Activated CD4-positive, CD25-positive, alpha-beta regulatory T cell treated with anti-CD3 and anti-CD28 coated beads, Interleukin-2, amount 50 U/mL, for 24 hours (primary cell): Measurements from ENCODE around the gene ABR.
"Not testable (repeated sequence)": the region's sequence is repeated elsewhere in the genome, so short reads cannot be mapped to it uniquely, and the experiment has no call there.

Experiments used
- ATAC-seq, 2 donors: fragments of 150-1000 bp; cut with Tn5 transposase; one replicate each; pipeline ENCODE4 v1.10.0; 2021; ENCODE audit warnings: mild to moderate bottlenecking in 1 of 2, moderate library complexity in 1 of 2

The ABR gene

DNA sequence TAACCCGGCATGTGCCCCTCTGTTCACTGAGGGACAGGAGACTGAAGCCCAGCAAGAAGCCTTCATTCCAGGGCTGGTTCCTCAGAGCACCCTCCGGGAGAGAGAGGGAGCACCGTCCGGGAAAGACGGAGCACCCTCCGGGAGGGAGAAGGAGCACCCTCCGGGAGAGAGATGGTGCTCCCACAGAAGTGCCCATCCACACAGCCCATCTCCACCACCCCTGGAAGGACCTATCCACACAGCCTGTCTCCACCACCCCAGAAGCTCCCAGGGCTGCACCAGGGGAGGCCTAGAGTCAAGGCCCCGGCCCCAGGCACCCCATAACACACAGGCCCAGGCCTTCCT, 88.6 kb downstream of the ABR start:
- no peak for ATAC-seq

DNA sequence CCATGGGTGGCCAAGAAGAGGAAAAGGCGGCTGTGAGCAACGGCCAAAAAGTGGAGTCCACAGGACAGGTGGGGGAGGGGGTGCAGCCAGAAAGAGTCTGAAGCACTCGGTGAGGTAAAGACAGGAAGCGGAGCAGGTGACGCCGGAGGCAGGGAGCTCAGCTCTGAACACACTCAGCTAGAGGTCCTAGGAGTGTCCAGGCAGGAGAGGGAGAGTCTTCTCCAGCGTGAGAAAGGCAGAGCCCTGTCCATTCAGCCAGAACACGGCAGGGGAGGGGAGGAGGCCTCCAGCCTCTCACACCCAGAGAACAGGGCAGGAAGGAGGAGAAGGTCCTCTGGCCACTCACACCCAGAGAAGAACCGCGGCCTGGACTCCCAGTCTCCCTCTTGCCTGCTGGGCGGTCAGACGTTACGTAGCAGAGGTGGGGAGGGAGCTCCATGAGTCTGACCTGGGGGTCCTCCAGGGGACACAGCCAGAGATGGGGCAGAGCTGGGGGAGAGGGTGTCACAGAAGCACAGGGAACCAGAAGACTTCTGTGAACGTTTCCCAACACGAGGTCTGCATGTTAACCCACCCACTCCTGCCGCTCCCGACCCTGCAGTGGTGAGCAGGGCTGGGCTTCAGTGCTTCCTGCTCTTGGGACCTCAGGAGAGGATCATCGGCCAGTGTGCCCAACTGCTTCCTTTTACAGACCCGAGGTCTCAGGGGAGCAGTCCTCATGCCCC, 89.2 kb downstream of the ABR start:
- no peak for ATAC-seq

GRCh38 chr17:1089915-1090314, 89.9 kb downstream of the ABR start:
- no peak for ATAC-seq

DNA sequence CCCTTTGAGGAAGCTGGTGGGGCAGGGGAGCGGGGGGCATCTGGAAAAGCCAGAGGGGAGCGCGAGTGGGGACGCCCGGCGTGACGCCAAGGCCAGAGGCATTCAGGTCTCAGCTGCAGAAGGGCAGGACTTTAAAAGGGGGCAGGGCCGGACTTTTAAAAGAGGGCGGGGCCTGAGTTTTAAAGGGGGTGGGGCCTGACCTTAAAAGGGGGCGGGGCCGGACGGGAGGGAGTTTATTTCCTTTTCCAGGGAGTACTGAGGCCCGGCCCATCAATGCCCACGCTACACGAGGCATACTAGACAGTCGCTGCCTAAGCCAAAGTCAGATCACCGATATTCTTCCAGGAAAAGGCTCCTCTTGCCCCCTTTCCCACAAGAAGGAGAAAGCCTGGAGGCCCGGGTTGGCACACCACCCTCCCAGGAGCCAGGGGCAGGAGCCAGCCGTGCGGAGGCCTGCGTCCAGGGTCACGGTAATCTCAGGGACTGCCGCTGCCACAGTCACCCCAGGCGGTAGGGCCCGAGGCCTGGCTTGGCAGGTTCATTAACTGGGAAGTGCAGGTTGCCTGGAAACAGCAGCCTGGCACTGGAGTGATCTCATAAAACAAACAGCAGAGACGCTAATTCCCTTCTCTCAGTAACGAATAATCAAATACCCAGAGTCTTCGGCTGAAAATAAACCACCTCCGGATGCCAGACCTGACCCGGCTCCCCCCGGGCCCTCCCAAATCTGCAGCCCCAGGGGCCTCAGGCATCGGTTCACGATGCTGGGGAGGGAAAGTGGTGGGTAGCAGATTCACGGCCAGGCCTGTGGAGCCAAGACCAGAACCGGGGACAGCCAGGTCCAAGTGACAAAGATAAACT, 92.2 kb downstream of the ABR start:
- ATAC-seq: no peak

- ATAC-seq: no peak
Observed at GRCh38 chr17:1083451-1084187, 96.2 kb downstream of the ABR start.

DNA sequence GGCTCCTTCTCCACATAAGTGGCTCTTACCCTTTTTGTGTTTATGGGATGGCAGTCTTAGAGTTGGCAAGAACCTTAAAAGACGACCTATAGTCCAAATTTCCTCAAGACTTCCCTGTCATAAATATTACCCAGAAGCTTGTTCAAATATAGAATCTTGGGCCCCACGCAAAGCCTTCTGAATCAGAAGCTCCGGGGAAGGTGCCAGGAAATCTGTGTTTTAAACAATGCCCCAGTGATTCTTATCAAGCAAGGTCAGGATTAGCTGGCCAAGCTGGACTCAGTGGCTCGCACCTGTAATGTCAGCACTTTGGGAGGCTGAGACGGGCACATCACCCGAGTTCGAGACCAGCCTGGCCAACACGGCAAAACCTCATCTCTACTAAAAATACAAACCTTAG, 97.2 kb downstream of the ABR start:
- no peak for ATAC-seq

DNA sequence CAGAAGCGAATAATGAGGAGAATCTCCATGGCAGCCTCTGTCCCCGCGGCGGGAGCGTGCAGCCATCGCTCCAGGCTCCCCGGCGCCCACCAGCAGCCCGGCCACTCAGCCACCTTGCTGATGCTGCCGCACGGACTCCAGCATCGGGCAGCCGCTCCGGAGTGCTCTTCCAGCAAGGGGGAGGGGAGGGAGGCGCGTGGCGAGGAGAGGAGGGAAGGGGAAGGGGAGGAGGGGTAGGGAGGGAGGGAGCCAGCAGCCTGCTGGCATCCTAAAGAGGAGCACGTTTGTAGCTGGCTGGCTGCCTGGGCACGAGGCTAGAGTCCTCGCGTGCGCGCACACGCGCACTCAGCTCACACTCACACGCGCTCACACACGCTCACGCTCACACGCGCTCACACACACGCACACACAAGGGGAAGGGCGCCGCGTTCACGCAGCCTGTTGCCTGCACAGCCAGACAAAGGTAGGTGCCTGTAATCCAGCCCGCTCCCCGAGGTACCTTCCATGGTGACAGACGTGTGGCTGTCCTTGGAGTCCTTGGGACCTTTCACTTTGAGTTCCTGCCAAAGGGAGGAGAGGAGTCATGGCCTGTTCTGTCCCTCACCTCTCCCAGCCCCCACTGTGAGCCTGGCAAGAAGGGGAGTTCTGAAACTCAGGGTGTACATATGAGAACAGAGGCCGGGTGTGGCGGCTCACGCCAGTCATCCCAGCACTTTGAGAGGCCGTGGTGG, 100.8 kb downstream of the ABR start:
- ATAC-seq: no peak

- no peak for ATAC-seq
Observed at GRCh38 chr17:1077986-1078711, 101.6 kb downstream of the ABR start.

GRCh38 chr17:1077581-1077985, 102.2 kb downstream of the ABR start:
- ATAC-seq: no peak

DNA sequence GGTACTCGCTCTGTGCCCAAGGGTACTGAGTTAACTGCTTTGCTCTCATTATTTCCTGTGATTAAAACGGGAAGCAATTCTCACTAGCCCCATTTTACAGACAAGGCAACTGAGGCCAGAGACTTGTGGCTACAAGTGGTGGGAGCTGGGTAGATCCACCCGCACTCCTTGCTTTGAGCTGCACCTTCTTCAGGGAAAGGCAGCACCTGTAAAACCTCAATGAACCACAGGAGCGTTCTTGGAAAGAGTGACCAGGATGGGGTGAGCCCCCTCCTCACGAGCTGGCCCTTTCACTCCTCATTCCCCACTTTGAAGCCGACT, 102.8 kb downstream of the ABR start:
- ATAC-seq: no peak

DNA sequence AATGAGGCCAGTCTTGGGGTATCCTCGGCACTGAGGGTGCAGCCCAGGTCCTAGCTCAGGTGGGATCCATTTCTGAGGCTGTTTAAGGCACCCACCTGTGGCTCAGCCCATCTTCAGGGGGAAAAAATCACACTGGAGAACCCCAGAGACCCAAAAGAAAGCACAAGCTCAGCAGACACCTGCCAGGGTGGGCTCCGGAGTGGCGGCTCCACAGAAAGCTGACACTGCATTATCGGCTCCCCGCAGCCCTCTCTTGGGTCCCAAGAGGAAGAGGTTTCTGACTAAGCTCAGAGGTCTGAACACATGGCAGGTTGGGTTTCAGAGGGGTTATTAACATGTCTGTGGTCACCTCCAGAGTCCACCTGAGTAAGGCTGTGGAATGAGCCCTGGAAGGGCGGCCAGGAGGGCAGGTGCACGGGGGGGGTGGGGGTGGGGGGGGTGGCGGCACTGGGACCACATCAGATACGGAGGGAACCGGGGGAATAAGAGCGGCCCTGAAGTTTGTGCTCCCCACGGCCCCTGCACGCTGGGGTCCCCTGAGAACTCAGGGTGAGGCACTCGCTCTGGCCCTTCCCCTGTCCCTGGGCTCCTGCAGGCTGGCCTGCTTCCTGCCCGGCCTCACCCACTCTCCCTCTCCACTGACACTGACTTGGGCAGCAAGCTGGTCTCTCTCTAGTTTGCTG, 103.3 kb downstream of the ABR start:
- ATAC-seq: no peak

DNA sequence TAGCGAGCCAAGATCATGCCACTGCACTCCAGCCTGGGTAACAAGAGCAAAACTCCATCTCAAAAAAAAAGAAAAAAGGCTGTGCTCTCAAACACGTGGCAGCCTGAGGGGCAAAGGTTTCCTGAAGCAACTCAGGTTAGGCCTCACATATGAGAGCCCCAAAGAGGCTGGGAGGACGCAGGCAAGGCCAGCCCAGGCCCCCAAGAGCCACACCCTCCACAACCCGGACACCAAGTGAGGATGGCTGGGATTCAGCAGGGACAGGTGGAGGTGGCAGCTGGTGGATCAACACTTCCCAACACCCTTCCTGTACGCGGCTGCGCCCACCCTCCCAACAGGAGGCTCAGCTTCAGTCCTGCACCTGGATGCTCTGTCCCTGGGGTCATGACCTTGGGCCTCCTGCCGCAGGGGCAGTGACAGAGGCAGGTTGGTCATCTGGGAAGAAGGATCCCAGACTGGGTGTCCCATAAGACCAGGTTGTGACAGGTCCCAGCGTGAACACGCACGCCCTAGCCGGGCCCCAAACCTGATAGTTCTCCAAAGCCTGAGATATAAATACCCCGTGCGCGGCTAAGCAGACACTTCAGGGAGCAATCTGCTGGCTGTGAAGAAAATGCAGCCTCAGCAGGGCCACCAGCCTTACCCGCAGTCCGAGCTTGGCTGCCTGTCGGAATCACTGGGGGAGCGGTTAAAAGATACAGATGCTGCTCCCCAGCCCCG, 104.7 kb downstream of the ABR start:
- ATAC-seq: no peak

GRCh38 chr17:1073963-1074625, 105.7 kb downstream of the ABR start:
- ATAC-seq: not testable (repeated sequence)

GRCh38 chr17:1073241-1073962, 106.4 kb downstream of the ABR start:
- ATAC-seq: no peak

- no peak for ATAC-seq
Observed at GRCh38 chr17:1072551-1072961, 107.2 kb downstream of the ABR start.

DNA sequence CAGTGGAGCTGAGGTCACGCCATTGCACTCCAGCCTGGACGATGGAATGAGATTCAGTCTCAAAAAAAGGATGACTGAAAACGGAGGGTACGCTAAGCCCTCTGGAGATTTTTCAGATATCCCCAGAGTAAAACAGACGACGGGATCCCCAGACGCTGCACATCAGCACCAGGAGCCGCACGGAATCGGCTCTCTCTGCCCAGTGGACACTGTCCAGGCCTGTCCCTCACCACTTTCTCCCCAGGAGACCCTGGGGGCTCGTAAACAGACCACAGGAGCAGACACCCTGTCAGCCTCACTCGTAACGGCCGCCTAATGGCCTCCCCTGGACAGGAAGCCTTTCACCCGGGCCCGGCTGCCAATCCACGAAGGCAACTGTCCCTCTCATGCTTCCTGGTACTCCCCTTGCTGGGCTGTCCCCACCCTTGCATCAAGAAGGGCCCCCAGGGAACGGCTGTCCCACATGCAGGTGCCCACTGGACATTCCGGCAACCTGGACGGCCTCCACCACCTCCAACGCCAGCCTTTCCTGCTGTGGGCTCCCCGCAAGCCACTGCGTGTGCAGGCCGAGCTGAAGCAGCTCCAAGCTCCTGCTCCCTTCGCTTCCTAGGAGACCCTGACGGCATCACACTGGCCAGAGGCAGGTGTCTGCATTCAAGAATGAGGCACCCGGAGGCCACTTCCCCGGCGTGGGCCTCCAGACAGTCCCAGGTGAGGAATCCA, 108.5 kb downstream of the ABR start:
- ATAC-seq: no peak

- no peak for ATAC-seq
Observed at GRCh38 chr17:1070411-1070810, 109.4 kb downstream of the ABR start.

GRCh38 chr17:1069847-1070246, 109.9 kb downstream of the ABR start:
- ATAC-seq: no peak

- no peak for ATAC-seq
Observed at GRCh38 chr17:1068356-1068755, 111.4 kb downstream of the ABR start.
